Epithelial cell of esophagus (primary cell): ENCODE measurements around the gene ASTN2.

ENCODE experiments used
- DNase-seq: peaks from one replicate; pipeline ENCODE4 v3.0.0; 2010; ENCODE audit warnings: low read depth
- H3K4me3 ChIP-seq: 2 replicates; pipeline ENCODE4 v1.5.1; 2011; ENCODE audit warnings: mild to moderate bottlenecking, low read length, control low read depth
- CTCF ChIP-seq: IDR thresholded peaks from 2 replicates; pipeline ENCODE4 v1.5.1; 2011; ENCODE audit warnings: low read depth, mild to moderate bottlenecking, low read length, control low read depth, inconsistent platforms; ENCODE audit not compliant: insufficient read depth; ENCODE audit errors: missing control alignments

The ASTN2 gene

GRCh38 chr9:116706310-116707290 lies 708.3 kb downstream of the ASTN2 start:
- no peak for DNase-seq
- no peak overlapping the region for H3K4me3 ChIP-seq
- TF ChIP-seq CTCF: no peak

GRCh38 chr9:116705531-116705930 lies 709.3 kb downstream of the ASTN2 start:
- TF ChIP-seq CTCF: no peak
- no peak overlapping the region for H3K4me3 ChIP-seq
- no peak for DNase-seq

GRCh38 chr9:116704470-116704869 lies 710.4 kb downstream of the ASTN2 start:
- TF ChIP-seq CTCF: no peak
- no peak for DNase-seq

GRCh38 chr9:116703634-116704033 lies 711.2 kb downstream of the ASTN2 start:
- DNase-seq: no peak
- no peak overlapping the region for H3K4me3 ChIP-seq
- TF ChIP-seq CTCF: no peak

More at GRCh38 chr9:116704470-116704869, 710.4 kb downstream of the ASTN2 start:
- H3K4me3 ChIP-seq: no peak overlapping the region

- H3K4me3 ChIP-seq: no peak overlapping the region
- DNase-seq: peak; percentile 61
- TF ChIP-seq CTCF: no peak
Observed at GRCh38 chr9:116701940-116702642, 712.8 kb downstream of the ASTN2 start.

GRCh38 chr9:116700882-116701865 lies 713.7 kb downstream of the ASTN2 start:
- TF ChIP-seq CTCF: no peak
- peak; percentile 43 for DNase-seq
- no peak overlapping the region for H3K4me3 ChIP-seq
